AG04449 (cell line): ENCODE data around the gene GPR35.

ENCODE experiments used
- CTCF ChIA-PET: fragments of 350-600 bp; formaldehyde crosslinking; extraction: SDS; loops from one replicate; lab custom pipeline; 2021; ENCODE audit warnings: antibody characterized with exemption; lab: Yijun Ruan, JAX
- POLR2A ChIA-PET: fragments of 400-600, 350-600 bp; formaldehyde crosslinking; extraction: SDS; loops from one replicate; lab custom pipeline; 2020; ENCODE audit warnings: antibody characterized with exemption, inconsistent platforms; lab: Yijun Ruan, JAX
- DNase-seq: peaks from one replicate; pipeline ENCODE4 v3.0.0-alpha.2; 2010; ENCODE audit warnings: low read depth, low spot score
- H3K4me3 ChIP-seq: 2 replicates; pipeline ENCODE4 v1.5.1; 2011; ENCODE audit warnings: low read depth, mild to moderate bottlenecking, control low read depth, low read length
- TF ChIP-seq, protein P1 (sequence below): IDR thresholded peaks from one replicate; pipeline ENCODE4 v1.5.1; 2011; ENCODE audit warnings: mild to moderate bottlenecking, moderate library complexity, low read length, control low read depth, inconsistent platforms; ENCODE audit not compliant: insufficient read depth; ENCODE audit errors: missing control alignments

Gene GPR35

DNA sequence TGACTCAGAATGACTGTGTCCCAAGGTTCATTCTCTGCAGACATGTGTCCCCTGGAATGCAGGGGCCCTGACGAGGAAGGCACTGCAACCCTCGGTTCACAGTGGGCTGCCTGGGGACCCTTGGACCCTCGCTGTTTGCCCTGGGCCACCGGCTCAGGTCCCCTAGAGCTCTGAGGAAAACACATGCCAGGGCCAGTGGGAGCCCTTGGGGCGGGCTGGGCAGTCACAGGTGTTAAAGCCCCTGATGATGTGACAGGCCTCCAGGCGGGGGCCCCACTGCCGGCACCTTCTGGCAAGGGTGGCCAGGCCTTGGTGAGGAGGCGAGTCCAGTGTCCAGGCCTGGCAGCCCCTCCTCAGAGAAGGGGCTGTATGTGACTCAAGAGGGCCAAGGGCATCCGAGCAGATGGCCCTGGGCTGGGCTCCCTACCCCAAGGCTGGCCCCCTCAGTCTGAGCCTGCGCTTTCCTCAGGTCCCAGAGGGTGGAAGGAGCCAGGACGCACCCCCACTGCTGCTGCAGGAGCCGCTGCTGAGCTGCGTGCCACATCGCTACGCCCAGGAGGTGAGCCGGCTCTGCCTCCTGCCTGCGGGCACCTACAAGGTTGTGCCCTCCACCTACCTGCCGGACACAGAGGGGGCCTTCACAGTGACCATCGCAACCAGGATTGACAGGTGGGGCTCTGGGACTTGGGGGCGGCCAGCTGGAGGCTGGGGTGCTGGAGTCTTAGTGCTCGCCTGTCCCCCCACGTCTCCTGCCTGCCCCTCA lies 27.7 kb upstream of the GPR35 start:
- ChIA-PET CTCF (interaction anchor here (1.3 kb wide), 1 partner anchor 84 kb away, joined by 4 read pairs; no protein-coding TSS in a partner anchor), POLR2A (no interaction called here)
- TF ChIP-seq, protein P1, sequence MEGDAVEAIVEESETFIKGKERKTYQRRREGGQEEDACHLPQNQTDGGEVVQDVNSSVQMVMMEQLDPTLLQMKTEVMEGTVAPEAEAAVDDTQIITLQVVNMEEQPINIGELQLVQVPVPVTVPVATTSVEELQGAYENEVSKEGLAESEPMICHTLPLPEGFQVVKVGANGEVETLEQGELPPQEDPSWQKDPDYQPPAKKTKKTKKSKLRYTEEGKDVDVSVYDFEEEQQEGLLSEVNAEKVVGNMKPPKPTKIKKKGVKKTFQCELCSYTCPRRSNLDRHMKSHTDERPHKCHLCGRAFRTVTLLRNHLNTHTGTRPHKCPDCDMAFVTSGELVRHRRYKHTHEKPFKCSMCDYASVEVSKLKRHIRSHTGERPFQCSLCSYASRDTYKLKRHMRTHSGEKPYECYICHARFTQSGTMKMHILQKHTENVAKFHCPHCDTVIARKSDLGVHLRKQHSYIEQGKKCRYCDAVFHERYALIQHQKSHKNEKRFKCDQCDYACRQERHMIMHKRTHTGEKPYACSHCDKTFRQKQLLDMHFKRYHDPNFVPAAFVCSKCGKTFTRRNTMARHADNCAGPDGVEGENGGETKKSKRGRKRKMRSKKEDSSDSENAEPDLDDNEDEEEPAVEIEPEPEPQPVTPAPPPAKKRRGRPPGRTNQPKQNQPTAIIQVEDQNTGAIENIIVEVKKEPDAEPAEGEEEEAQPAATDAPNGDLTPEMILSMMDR = no peak
- DNase-seq = no peak
- no peak overlapping the region for H3K4me3 ChIP-seq

DNA sequence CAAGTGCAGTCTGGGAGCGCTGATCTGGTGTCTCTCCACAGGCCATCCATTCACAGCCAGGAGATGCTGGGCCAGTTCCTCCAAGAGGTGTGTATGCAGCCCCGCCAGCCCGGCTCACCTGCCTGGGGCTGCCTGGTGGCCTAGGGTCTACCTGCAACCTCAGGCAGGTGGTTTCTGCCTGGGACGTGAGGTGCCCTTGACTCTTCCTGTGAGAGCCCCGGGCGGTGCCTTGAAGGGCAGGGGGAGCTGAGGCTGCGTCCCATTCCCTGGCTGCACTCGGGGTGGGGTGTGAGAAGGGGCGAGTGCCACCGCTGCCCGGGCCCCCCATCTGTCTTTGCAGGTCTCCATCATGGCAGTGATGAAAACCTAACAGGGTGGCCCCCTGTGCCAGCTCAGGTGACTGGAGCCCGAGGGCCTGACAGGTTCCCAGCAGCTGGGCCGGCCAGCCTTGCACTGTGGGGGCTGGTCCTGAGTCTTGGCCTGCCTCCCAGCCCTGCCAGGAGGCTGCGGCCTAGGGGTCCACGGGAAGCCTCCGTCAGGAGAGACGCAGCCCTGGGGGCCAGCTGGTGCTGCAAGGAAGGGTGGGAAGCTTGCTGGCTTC lies 26.9 kb upstream of the GPR35 start:
- TF ChIP-seq, protein P1 = no peak
- POLR2A ChIA-PET = no interaction called here
- CTCF ChIA-PET = no interaction called here
- H3K4me3 ChIP-seq = no peak overlapping the region
- no peak for DNase-seq

DNA sequence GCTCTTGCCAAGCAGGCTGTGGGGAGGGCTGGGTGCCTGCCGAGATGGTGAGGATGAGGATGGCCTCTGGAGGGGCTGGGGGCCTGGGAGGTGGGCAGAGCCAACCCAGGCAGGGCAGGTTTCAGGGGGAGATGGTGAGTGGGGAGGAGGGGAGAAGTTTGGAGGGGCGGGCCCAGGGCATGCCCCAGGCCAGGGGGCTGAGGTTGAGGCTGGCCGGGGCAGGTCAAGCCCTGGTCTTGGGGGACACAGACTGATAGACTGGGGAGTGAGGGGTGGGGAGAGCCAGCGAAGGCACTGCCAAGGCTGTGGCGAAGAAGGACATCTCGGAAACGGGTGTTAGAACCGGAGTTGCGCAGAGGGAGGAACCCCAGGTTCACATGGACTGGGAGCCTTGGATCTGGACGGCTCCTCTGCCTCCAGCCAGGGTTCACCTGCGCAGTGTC lies 26.1 kb upstream of the GPR35 start:
- TF ChIP-seq, protein P1 = no peak
- no peak overlapping the region for H3K4me3 ChIP-seq
- ChIA-PET POLR2A (no interaction called here), CTCF (no interaction called here)
- no peak for DNase-seq

DNA sequence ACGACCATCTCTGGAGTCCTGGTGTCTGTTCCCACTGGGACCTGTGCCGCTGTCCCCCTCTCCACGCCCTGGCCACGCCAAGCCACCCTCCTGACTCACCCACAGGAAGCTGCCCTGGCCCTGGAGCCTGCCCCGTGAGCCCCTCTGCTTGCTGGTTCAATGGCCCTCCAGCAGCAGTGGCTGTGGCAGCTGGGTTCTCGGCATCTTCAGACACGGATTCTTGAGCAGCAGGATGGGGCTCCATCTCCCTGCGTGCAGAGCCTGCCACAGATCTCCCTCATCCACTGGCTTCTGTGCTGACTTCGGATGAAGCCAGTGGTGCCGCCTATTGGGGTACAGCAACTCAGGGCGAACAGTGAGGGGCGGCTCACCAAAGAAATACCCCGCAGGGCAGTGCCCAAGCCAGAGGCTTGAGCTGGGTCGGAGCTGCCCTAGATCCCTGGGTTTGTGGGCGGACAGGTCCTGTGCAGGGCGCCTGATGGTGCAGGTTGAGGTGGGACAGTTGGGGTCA lies 24.8 kb upstream of the GPR35 start:
- no peak for DNase-seq
- H3K4me3 ChIP-seq = no peak overlapping the region
- ChIA-PET POLR2A (no interaction called here), CTCF (no interaction called here)
- TF ChIP-seq, protein P1 = no peak

DNA sequence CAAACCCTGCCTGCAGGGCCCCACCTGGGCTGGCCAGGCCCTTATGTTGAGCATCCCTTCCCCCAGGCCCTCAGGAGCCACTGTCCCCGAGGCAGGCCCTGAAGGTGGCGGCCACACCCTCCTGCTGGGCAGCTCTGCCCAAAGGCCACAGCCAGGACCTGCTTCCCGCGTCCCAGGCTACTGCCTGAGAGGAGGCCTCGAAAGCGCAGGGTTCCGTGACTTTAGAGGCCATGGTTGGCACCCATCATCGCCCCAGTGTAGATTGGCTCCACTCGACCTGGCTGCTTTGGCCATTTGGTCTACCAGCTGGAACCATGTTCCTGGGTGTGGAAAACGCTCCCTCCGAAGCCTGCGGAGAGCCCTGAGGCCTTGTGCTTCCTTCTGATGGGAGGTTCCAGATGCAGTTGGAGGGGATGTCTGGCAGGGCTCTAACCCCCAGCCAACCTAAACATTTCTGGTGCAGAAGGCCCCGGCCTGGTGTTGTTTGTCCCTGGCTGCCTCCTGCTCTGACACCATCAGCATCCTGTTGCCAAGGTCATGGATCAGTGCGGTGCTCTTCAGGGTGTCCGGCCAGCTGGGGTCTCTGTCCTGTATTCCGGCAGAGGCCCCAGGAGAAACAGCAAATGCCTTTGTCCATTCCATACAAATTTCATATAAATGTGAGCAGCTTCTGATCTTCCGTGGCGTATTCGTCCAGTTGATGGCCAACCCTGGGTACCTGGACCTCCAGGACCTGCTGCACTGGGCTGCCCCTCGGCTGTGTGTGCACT lies 24.0 kb upstream of the GPR35 start:
- CTCF ChIA-PET = no interaction called here

More for the DNA sequence above, 24.0 kb upstream of the GPR35 start:
- H3K4me3 ChIP-seq = no peak overlapping the region
- POLR2A ChIA-PET = no interaction called here
- no peak for DNase-seq
- TF ChIP-seq, protein P1 = no peak
